NCI-H128 (cell line): ENCODE data around the gene CALY.

Experiments used
- DNase-seq: peaks from one replicate; lab custom pipeline; 2025; ENCODE audit not compliant: unreplicated experiment; lab: John Stamatoyannopoulos, UW

The CALY gene

DNA sequence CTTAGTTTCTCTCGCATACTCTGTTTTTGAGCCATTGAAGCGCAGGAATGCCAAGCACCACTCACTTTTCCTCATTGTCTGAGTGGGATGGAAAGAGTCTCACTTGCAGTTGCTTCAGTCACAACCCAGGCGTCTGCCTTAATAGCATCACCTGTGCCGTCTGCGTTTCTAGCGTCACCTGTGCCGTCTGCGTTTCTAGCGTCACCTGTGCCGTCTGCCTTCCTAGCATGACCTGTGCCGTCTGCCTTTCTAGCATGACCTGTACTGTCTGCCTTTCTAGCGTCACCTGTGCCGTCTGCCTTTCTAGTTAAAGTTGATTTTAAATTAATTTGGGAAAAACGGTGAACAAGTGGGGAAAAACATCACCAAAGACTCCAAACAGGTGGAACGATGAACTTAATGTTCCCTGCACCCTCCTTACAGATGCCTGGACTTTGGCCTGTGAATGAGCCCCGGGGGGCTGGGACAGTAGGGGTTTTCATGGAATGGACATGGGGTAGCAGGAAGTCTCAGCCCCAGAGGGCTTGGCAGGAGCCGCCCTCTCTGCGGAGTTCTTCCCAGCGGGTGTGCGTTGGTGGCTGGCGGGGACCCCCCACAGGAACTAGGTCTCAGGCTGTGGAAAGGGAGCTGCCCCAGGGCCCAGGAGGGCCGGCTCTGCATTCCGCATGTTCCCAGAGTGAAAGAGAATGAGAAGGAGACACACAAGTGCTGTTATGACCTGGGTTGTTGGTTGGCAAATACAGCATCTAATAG is 24.5 kb downstream of the CALY start:
- no peak for DNase-seq

DNA sequence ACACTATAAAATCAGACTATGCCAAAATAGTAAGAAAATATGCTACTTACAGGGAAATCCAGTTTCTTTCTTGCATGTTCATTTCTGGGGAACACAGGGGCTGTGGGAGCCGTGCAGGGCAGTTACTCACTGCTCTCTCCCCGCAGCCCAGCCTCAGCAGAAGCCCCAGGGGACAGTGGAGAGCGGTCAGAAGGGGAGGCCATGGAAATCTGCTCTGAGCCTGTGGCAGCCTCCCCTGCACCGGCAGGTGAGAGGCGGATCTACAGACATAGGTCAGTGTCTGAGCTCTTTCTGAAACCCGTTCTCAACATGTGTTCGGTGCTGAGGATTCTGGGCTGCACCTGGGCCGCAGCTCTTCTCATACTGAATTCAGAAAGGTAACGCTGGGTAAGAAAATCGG is 25.1 kb downstream of the CALY start:
- no peak for DNase-seq

DNA sequence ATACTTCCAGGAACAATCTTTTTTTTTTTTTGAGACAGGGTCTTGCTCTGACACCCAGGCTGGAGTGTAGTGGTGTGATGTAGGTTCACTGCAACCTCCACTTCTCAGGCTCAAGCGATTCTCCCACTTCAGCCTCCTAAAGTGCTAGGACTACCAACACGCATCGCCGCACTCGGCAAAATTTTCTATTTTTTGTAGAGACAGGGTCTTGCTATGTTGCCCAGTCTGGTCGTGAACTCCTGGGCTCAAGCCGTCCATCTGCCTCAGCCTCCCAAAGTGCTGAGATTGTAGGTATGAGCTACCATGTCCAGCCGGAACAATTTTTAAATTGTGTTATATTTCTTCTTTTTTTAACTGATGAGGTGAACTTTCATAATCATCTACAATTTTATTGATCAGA is 25.9 kb downstream of the CALY start:
- no peak for DNase-seq

DNA sequence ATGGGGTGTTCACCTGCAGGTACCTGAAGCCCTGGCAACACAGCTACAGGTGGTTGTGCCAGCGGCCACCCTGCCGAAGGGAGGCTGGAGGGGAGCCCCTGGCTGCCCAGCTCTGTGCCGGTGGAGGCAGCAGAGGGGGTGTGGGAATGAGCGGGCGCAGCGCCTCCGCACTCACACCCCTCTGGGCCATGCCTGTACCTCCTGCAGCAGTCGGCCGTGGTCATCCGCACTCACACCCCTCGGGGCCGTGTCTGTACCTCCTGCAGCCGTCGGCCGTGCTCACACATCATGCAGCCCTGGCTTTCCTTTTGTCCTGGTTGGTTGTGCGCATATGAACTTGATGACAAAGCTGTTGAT is 26.3 kb downstream of the CALY start:
- DNase-seq: no peak

DNA sequence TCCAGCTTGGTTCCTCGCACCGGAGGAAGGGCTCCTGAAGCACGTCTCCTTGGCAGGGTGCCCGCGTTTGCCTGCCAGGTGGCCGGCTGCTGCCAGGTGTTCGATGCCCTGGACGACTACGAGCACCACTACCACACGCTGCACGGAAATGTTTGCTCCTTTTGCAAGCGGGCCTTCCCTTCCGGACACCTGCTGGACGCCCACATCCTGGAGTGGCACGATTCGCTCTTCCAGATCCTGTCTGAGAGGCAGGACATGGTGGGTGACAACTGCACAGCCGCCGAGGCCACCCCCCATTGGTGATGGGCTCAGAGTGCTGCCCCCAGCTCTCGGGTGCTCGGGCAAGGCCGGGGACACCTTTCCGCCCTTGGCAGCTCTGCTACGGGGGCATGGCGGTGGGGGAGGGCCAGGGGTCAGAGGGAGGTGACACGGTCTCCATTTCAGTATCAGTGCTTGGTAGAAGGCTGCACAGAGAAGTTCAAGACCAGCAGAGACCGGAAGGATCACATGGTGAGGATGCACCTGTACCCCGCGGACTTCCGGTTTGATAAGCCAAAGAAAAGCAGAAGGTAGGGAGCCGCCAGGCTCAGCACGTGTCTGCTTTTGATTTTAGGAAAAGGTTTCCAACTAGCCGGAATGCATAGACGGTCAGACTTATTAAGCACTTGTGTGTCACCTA is 26.8 kb downstream of the CALY start:
- DNase-seq: peak; percentile 37

DNA sequence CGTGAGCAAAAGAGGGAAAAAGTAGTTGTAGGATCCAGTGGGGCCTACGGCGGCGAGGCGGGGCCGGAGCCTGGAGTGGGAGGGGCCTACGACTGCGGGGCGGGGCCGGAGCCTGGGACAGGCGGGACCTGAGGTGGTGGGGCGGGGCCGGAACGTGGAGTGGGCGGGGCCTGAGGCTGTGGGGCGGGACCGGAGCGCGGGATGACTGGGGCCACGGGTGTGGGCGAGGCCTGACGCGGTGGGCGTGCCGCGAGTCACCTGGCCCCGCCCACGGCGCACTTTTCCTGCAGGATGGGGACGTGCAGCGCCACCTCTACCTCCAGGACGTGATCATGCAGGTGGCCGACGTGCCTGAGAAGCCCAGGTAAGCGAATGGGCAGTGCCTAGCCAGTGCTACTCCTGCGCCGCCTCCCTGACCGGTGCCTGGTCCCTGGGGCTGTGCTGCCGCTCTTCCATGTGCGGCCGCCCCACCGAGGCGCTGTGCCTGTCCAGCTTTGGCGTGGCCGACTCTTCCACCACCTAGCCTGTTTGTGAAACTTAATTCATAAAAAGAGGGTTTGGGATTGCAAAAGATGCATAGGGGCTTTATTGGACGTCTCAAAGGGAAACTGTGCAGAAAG is 27.5 kb downstream of the CALY start:
- peak; percentile 36 for DNase-seq

DNA sequence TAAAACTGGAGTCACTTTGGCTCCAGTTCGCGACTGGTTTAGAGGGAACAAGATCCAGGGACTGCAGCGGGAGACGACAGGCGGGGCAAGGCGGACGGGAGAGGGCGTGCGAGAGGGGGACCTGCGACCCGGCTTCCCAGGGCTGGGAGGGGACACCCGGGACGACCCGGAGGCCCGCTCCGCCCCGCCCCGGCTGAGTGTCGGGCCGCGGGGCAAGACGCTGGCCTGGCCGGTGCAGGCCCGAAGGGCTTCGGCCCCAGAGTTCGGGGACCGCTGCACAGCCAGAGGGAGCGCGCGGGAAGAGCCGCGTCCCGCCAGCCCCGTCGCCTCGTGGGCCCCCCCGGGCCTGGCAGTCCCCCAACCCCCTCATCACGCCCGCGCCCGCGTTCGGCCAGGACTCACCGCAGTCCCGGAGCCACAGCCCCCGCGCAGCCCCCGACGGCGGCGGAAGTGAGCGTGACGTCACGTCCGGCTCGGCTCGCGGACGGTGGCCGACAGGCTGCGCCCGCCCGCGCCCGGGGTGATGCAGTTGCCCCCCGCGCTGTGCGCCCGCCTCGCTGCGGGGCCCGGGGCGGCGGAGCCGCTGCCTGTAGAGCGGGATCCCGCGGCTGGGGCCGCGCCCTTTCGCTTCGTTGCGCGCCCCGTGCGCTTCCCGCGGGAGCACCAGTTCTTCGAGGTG is 28.1 kb downstream of the CALY start, which contains the start of the genes TUBGCP2 and ZNF511:
TUBGCP2 (minus strand) TSS at position 452 of the 679 bp plus-strand sequence. CDS start 5,931 bp downstream, outside the sequence.
ZNF511 (plus strand) TSS at position 494 of the 679 bp plus-strand sequence; CDS start at position 524, 30 bp downstream.
- DNase-seq: peak; percentile 34

DNA sequence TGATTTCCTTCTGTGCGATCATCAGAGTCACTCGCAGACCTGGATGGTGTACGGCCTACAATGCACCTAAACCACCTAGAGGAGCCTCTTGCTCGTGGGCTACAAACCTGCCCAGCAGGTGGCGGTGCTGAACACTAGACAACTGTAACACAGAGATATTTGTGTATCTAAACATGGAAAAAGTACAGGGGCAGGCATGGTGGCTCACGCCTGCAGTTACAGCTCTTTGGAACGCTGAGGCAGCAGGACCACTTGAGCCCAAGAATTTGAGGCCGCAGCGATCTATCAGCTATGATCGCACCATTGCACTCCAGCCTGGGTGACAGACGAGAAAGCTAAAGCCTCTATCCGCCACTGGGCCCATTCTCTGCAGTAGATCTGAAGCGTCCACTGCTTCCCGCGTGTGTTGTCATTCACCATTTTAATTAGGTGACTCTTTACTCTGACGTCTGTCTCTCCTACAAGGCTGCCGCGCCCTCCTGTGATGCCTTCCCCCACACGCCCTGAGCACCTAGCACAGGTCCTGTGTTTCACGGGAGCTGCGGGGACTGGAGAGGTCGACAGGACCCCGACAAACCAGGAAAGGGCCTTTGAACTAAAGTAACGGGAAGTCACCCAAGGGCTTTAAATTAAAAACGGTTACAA is 28.8 kb downstream of the CALY start:
- DNase-seq: peak; percentile 31

DNA sequence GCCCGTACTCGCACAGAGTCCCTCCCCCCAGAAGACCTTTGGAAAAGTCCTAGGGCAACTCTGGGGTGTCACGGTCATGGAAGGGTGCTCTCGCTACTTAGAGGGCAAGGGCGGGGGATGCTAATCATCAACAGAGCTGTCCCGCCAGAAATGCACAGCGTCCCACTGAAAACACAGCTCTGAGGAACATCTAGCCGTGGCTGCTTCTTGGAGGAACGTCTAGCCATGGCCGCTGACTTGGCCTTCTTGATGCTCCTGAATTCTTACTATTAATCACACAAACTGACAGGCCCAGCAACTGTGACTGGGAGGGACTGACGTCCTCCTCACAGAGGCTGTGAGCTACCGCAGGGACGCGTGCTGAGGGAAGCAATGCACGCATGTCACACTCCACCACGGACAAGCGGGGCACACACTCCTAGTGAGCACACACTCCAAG is 29.7 kb downstream of the CALY start:
- DNase-seq: no peak

DNA sequence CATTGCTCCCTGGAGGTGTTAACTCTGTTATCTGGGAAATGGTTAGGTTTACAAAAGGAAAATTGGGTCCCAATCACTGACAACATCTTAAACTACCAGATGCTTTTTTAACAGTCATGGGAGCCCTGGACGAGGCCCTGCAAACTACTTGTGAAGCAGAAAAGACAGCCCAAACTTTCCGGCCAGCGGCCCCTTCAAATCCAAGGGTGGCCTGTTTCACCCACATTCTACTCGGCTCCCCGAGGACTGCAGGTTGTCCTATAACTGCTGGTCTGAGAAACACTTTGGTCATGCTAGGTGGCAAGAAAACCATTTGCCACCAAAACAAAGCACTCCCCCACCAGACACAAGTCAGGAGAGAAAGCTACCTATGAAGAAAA is 30.6 kb downstream of the CALY start:
- no peak for DNase-seq

DNA sequence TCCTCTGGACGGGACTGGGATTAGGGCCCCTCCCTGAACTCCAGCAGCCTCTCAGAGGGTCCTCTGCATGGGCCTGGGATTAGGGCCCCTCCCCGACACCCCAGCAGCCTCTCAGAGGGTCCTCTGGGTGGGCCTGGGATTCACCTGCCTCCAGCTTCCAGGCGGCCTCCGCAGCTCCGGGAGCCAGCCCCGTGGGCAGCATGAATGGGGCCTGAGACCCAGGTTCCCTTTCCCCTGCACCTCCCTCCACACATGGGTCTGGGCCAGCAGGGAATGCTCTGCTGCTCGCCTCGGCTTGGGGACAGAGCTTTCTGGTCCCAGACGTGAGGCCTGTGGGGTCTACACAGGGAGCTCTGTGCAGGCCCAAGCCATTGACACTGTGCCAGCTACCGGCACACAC is 33.5 kb downstream of the CALY start:
- DNase-seq: no peak

DNA sequence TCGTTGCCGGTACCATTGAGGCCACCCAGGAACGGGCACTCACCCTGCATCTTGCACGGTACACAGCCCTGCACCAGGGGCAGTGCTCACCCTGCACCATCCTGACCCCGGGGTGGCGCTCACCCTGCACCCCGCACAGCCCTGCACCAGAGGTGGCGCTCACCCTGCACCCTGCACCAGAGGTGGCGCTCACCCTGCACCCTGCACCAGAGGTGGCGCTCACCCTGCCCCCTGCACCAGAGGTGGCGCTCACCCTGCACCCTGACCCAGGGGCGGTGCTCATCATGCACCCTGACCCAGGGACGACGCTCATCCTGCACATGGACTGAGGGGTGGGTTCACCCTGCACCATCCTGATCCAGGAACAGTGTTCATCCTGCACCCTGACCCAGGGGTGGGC is 34.5 kb downstream of the CALY start:
- DNase-seq: no peak

DNA sequence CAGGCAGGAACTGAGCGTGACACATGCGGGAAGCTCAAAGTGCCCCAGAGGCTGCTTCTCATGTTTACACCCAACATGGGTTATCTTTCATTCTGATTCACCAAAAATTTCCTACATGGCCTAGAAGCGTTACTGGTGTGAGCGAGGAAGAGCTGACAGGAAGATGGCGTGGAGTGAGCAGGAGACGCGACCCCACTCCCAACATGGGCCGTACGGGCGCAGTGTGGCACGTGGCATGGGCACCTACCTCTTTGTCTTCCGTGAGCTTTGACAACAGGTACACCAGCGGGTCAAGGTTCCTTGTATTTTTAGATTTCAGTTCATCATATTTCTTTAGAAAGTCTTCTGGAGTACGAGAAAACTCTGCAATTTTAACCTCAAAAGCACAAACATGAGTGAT is 37.0 kb downstream of the CALY start:
- no peak for DNase-seq

DNA sequence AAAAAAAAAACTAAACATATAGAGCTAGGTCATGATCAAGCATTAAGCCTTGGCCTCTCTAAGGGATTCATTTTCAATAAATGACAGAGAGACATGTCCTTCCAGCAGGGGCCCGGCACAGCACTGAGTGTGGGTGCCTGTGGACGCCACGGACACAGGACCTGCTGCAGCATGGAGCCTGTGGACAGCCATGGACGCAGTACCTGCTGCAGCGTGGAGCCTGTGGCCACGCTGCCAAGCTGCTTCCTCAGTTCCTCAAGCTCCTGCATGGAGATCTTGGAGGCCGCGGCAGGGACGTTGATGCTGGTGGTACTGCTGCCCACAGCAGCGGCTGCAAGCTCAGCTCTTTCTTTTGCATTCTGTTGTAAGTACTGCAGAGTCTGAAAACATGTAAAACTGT is 37.5 kb downstream of the CALY start:
- no peak for DNase-seq

DNA sequence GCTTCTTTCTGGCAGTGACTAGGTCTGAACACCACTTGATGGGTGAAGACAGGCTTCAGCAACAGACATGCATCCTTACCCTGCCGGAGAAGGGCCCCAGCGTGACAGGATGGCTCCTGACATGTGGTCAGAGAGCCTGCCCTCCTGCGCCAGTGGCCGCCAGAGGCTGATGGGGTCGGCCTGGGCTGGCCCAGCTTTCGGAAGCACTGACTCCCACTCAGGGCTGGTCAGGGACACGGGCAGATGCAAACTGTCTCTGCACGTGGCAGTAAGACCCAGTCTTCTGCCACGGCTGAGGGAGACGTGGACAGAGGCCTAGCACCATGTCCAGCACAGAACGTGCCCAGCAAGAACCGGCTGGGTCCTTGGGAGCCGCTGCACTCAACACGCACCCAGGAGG is 38.2 kb downstream of the CALY start:
- no peak for DNase-seq

DNA sequence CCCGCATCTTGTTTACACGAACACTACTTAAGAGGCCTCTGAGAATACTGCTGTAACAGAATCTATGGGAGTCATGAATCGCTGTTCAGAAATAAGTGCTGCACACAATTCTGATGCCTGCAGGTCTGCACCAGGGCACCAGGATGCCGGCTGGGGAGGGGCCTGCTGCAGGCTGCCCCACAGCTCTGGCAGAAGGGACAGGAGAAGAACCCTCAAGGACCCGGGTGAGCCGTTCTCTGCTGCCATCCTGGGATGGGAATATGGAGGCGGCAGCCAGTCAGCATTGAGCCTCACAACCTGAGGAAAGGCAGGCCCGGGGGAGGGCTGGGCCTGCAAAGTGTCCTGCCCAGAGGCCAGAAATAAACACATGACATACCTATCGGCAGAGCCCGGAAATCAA is 39.2 kb downstream of the CALY start:
- DNase-seq: no peak

DNA sequence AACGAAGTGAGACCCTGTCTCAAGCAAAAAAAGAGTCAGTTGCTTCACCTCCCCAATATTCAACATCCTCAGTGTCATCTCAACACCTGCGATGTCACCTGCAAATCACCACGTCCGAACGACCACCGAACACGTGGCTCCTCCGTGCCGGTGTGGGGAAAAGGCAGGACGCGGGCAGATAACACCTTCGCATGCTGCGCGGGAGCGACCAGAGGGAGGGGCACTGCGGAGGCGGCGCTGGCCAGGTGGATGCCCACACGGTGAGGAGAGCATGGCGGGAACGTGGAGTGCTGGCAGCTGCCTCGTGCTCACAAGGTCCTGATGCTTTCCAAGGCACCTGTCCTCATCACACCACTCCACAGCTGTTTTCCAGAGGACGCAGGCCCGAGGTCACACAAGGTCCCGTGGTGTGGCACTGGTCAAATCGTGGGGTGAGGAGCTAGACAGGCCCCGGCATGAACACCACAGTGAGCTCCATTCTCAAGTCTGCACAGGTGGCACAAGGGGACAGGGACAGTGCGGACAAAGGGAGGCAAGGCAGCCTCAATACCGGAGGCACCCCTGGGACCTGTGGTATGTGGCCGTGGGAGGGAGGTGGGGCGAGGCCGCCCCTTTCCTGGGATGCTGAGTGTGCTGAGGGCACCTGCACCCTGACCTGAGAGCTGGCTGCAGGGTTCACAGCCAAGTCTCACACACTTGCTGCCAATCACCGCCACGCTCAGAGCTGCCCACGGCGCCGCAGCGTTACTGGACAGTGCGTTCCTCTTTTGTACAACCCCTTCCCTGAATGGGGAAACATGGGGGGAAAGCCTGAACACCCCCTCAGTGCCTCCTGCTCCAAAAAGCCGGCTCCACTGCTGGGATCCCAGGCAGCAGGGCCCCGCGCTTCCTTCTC is 41.0 kb downstream of the CALY start:
- DNase-seq: no peak

DNA sequence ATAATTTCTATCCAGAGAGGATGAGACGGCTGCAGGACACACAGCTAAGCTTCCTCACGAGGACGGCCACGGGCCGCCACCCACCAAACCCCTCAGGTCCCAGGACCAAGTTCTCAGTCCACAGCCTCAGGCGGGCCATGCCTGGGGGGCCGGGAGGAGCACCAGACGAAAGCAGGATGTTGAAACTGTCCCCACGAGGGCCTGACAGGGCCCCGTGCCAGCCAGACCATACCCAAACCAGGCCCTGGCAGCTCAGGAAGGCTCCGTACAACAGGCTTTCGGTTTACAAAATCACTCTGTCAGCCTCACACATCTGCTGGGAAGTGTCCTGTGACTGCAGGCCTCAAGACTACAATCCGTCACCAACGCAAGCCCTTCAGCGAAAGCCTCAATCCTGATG is 42.5 kb downstream of the CALY start:
- no peak for DNase-seq

DNA sequence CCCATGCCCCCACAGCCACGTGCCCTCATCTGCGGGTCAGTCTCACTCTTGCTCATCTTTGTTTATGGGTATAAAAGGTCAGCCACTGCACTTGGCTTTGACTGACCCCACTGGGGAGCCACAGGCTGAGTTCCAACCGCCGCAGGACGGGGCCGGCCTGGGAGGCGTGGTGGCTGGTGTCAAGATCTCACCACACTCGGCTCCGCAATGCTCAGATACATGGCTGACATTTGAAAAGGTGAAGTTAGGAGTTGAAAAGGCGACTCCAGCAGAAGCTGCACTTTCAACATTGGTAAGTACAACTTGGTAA is 42.9 kb downstream of the CALY start:
- DNase-seq: no peak
